SU-DHL-6 (cell line): Measurements from ENCODE around the gene CAMK1D.

Experiments
- H2AFZ ChIP-seq: fragments of 200-600 bp; sonication (generic); 2 replicates; pipeline ENCODE4 v1.6.1; 2014; ENCODE audit warnings: low read depth, mild to moderate bottlenecking, moderate library complexity, mixed read lengths, antibody characterized with exemption, low read length; ENCODE audit not compliant: severe bottlenecking
- H3F3A ChIP-seq: fragments of 200-600 bp; shearing (Covaris generic); 2 replicates; pipeline ENCODE4 v1.6.0; 2016; ENCODE audit warnings: antibody characterized with exemption, mild to moderate bottlenecking; ENCODE audit not compliant: insufficient read depth
- H3K27ac ChIP-seq: fragments of 200-600 bp; sonication (generic); 2 replicates; pipeline ENCODE4 v1.5.1; 2016; ENCODE audit warnings: low read depth, mild to moderate bottlenecking, low read length, moderate library complexity, mixed read lengths
- H3K27me3 ChIP-seq: fragments of 200-600 bp; sonication (generic), shearing (Covaris generic); 2 replicates; pipeline ENCODE4 v1.6.0; 2014; ENCODE audit warnings: mild to moderate bottlenecking, low read length
- H3K36me3 ChIP-seq: fragments of 200-600 bp; sonication (generic); 2 replicates; pipeline ENCODE4 v1.6.1; 2014; ENCODE audit warnings: mild to moderate bottlenecking, low read length, mixed read lengths
- H3K4me2 ChIP-seq: fragments of 300-600, 200-600 bp; shearing (Covaris generic), sonication (generic); 2 replicates; pipeline ENCODE4 v1.6.0; 2014; ENCODE audit warnings: low read length, low read depth, mild to moderate bottlenecking; ENCODE audit not compliant: poor library complexity, severe bottlenecking
- H3K4me3 ChIP-seq: fragments of 200-600 bp; sonication (generic); 2 replicates; pipeline ENCODE4 v1.5.1; 2014; ENCODE audit warnings: antibody characterized with exemption, low read length, mild to moderate bottlenecking, mixed read lengths; ENCODE audit not compliant: insufficient read depth, poor library complexity, severe bottlenecking
- H3K79me2 ChIP-seq: fragments of 200-600 bp; sonication (generic); 2 replicates; pipeline ENCODE4 v1.6.1; 2014; ENCODE audit warnings: mild to moderate bottlenecking, low read length, moderate library complexity; ENCODE audit not compliant: insufficient read depth
- H3K9ac ChIP-seq: fragments of 200-600 bp; sonication (generic); 2 replicates; pipeline ENCODE4 v1.7.0; 2014; ENCODE audit warnings: mild to moderate bottlenecking, low read length
- H3K9me2 ChIP-seq: fragments of 200-600 bp; sonication (generic); replicated peaks from 2 replicates; pipeline ENCODE4 v1.6.1; 2014; ENCODE audit warnings: low read length; ENCODE audit not compliant: insufficient read depth
- H3K9me3 ChIP-seq: fragments of 200-600 bp; sonication (generic); 2 replicates; pipeline ENCODE4 v1.6.1; 2014; ENCODE audit warnings: low read length, mixed read lengths; ENCODE audit not compliant: insufficient read depth
- H4K20me1 ChIP-seq: fragments of 200-600 bp; sonication (generic); 2 replicates; pipeline ENCODE4 v1.6.1; 2014; ENCODE audit warnings: low read depth, mild to moderate bottlenecking, antibody characterized with exemption, low read length, moderate library complexity, mixed read lengths
- EZH2phosphoT487 ChIP-seq: fragments of 200-600 bp; sonication (generic), shearing (Covaris generic); conservative IDR thresholded peaks from 2 replicates; pipeline ENCODE4 v1.6.1; 2018; ENCODE audit warnings: mild to moderate bottlenecking, antibody characterized with exemption, low read length, moderate library complexity, mixed read lengths
- TF ChIP-seq, protein P1 (sequence below): fragments of 200-600 bp; sonication (generic); IDR thresholded peaks from one replicate; pipeline ENCODE4 v1.5.1; 2017; ENCODE audit warnings: antibody characterized with exemption, mild to moderate bottlenecking, low read length, moderate library complexity; ENCODE audit not compliant: insufficient read depth, poor library complexity, severe bottlenecking

Gene CAMK1D

DNA sequence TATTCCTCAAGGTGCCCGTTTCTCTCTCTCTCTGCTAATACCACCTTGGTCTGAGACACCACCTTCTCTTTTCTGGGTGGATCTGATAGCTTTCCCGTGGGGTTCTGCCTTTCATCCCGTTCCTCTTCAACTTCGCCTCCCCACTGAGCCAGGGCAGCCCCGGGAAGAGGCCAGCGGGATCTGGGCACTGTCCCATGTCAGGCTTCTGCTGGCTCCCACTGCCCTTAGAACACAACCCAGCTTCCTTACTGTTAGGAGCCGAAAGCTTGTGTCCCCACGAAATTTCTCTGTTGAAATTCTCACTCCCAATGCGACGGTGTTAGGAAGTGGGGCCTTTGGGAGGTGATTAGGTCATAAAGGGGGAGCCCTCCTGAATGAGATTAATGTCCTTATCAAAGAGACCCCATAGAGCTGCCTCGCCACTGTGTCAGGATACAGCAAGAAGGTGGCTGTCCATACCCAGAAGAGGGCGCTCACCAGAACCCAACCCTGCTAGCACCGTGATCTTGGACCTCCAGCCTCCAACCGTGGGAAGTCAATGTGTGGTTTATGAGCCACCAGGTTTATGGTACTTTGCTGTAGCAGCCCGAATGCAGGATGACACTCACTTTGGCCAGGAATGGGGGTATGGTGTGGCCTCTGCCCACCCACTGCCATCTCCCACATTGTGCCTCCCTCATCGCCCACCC lies 79.2 kb downstream of the CAMK1D start:
- TF ChIP-seq EZH2phosphoT487, result no peak
- TF ChIP-seq, protein P1, sequence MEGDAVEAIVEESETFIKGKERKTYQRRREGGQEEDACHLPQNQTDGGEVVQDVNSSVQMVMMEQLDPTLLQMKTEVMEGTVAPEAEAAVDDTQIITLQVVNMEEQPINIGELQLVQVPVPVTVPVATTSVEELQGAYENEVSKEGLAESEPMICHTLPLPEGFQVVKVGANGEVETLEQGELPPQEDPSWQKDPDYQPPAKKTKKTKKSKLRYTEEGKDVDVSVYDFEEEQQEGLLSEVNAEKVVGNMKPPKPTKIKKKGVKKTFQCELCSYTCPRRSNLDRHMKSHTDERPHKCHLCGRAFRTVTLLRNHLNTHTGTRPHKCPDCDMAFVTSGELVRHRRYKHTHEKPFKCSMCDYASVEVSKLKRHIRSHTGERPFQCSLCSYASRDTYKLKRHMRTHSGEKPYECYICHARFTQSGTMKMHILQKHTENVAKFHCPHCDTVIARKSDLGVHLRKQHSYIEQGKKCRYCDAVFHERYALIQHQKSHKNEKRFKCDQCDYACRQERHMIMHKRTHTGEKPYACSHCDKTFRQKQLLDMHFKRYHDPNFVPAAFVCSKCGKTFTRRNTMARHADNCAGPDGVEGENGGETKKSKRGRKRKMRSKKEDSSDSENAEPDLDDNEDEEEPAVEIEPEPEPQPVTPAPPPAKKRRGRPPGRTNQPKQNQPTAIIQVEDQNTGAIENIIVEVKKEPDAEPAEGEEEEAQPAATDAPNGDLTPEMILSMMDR, result no peak

DNA sequence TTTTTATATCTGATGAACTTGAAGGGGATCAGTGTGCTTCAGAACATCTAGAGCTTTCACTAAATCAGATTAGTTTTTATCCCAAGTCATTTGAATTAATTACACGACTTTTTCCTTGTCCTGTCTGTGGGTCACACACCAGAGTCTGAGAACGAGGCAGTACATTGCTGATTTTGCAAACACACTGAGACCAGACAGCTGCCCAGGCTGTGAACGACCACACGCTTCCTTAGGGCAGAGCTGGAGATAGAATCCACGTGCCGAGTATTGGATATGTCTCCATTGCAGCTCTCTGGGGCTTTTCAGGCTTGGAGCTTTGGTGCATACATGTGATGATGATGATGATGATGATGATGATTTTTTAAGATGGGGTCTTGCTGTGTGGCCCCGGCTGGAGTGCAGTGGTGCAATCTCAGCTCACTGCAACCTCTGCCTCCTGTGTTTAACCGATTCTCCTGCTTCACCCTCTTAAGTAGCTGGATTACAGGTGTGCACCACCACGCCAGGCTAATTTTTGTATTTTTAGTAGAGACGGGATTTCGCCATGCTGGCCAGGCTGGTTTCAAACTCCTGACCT lies 81.1 kb downstream of the CAMK1D start:
- H3F3A ChIP-seq, result peaks cover 5% of the 10 kb centered on the region
- no peaks in the 10 kb centered on the region for H3K9me2 ChIP-seq
- no peak overlapping the region for H3K4me3 ChIP-seq
- peaks cover 88% of the 10 kb centered on the region for H3K79me2 ChIP-seq
- TF ChIP-seq EZH2phosphoT487, result no peak
- TF ChIP-seq, protein P1, result no peak
- H3K9me3 ChIP-seq, result no peaks in the 10 kb centered on the region
- H3K27ac ChIP-seq, result no peak overlapping the region
- no peaks in the 10 kb centered on the region; the same call in 1 of the 2 replicates for H4K20me1 ChIP-seq
- H3K9ac ChIP-seq, result no peak overlapping the region
- no peaks in the 10 kb centered on the region for H3K36me3 ChIP-seq
- H3K4me2 ChIP-seq, result no peak overlapping the region
- no peaks in the 10 kb centered on the region for H3K27me3 ChIP-seq
- H2AFZ ChIP-seq, result no peak overlapping the region

More for the DNA sequence above, 79.2 kb downstream of the CAMK1D start:
- H3K4me3 ChIP-seq, result no peak overlapping the region
- H3K9ac ChIP-seq, result no peak overlapping the region
- H3K4me2 ChIP-seq, result no peak overlapping the region
- no peaks in the 10 kb centered on the region for H3K27me3 ChIP-seq
- no peak overlapping the region for H3K27ac ChIP-seq
- H4K20me1 ChIP-seq, result no peaks in the 10 kb centered on the region; the same call in 1 of the 2 replicates
- H2AFZ ChIP-seq, result no peak overlapping the region
- no peaks in the 10 kb centered on the region for H3K36me3 ChIP-seq
- H3F3A ChIP-seq, result peaks cover 12% of the 10 kb centered on the region
- no peaks in the 10 kb centered on the region for H3K9me2 ChIP-seq
- H3K9me3 ChIP-seq, result no peaks in the 10 kb centered on the region
- H3K79me2 ChIP-seq, result peaks cover 91% of the 10 kb centered on the region

DNA sequence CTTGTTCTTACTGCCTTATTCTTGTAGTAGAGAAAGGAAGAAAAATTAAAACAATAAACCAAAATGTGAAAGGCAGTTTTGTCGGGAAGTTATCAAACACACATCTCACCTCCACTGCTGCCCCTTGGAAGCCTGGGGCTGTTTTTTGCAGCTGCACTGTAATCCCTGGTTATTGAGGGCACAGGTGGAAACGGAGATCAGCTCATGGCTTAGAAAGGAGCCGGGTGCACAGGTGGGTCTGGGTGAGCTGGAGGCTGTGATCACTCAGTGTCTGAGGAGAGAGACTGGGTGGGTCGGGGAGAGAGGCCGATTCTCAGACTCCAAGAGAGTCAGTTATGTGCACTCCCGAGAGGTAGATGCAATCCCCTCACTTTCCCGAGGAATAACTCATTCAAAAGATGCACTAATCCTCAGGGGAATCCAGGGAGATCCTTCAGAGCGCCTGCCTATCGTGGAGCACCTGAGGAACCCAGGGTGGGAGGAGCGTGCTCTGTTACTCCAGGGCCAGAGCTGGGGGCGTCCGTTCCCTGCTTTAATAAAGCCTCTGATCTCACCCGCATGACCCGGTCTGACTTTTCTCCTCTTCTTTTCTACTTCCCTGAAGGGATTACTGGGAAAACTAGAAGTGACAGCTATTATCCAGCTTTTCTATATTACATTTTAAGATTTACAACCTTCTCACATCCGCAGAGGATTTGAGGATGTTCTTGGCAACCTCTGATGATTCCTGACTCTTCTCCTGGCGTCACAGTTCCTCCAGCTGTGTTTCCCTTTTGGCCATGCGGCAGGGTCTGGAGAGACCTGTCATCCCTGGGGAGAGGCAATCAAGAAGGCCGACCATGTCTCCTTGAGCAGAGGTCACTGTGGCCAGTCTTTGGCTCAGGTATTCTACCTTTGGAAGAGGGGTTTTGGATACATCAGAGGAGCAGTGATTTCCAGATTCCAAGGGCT lies 82.1 kb downstream of the CAMK1D start:
- Histone ChIP-seq H3F3A (no peaks in the 10 kb centered on the region; the same call in 1 of the 2 replicates), H3K27me3 (no peaks in the 10 kb centered on the region), H3K9me3 (no peaks in the 10 kb centered on the region), H2AFZ (no peak overlapping the region), H3K9ac (no peak overlapping the region), H3K36me3 (no peaks in the 10 kb centered on the region), H3K79me2 (peaks cover 88% of the 10 kb centered on the region), H3K27ac (no peak overlapping the region), H3K4me2 (no peak overlapping the region), H3K4me3 (no peak overlapping the region), H4K20me1 (no peaks in the 10 kb centered on the region; the same call in 1 of the 2 replicates), H3K9me2 (no peaks in the 10 kb centered on the region)
- TF ChIP-seq, protein P1, result no peak
- TF ChIP-seq EZH2phosphoT487, result no peak
